OCI-LY1 (cell line): ENCODE measurements around the gene GAPDHS.

Source experiments
- H2AFZ ChIP-seq: fragments of 200-600 bp; sonication (generic), shearing (Covaris generic); 2 replicates; pipeline ENCODE4 v1.6.0; 2014; ENCODE audit warnings: antibody characterized with exemption, mild to moderate bottlenecking, low read length
- H3F3A ChIP-seq: fragments of 200-600 bp; sonication (generic), shearing (Covaris generic); 2 replicates; pipeline ENCODE4 v1.6.0; 2014; ENCODE audit warnings: mild to moderate bottlenecking, antibody characterized with exemption, low read length, moderate library complexity; ENCODE audit not compliant: insufficient read depth
- H3K27ac ChIP-seq: fragments of 200-600 bp; sonication (generic); 2 replicates; pipeline ENCODE4 v1.5.1; 2014; ENCODE audit warnings: low read length, mixed run types, mild to moderate bottlenecking, low read depth; ENCODE audit not compliant: poor library complexity, severe bottlenecking
- H3K27me3 ChIP-seq: fragments of 200-600 bp; sonication (generic); 2 replicates; pipeline ENCODE4 v1.6.0; 2014; ENCODE audit warnings: antibody characterized with exemption, mild to moderate bottlenecking, low read length, moderate library complexity; ENCODE audit not compliant: insufficient read depth
- H3K36me3 ChIP-seq: fragments of 200-600 bp; sonication (generic); 2 replicates; pipeline ENCODE4 v1.6.1; 2014; ENCODE audit warnings: mild to moderate bottlenecking, antibody characterized with exemption, low read length, moderate library complexity, mixed read lengths; ENCODE audit not compliant: insufficient read depth
- H3K4me1 ChIP-seq: fragments of 200-600 bp; sonication (generic); 2 replicates; pipeline ENCODE4 v1.5.1; 2014; ENCODE audit warnings: mild to moderate bottlenecking, low read length, moderate library complexity; ENCODE audit not compliant: insufficient read depth, severe bottlenecking
- H3K4me2 ChIP-seq: fragments of 200-600 bp; sonication (generic), shearing (Covaris generic); 2 replicates; pipeline ENCODE4 v1.6.1; 2014; ENCODE audit warnings: low read length
- H3K4me3 ChIP-seq: fragments of 200-600 bp; sonication (generic); 2 replicates; pipeline ENCODE4 v1.5.1; 2014; ENCODE audit warnings: low read length, low read depth, mild to moderate bottlenecking, mixed read lengths; ENCODE audit not compliant: poor library complexity, severe bottlenecking
- H3K79me2 ChIP-seq: fragments of 200-600 bp; shearing (Covaris generic); 2 replicates; pipeline ENCODE4 v1.6.1; 2016; ENCODE audit warnings: mixed run types, low read length, mixed read lengths; ENCODE audit not compliant: insufficient read depth
- H3K9ac ChIP-seq: fragments of 200-600 bp; sonication (generic), shearing (Covaris generic); 2 replicates; pipeline ENCODE4 v1.6.1; 2014; ENCODE audit warnings: mild to moderate bottlenecking, low read length, mixed read lengths
- H3K9me2 ChIP-seq: fragments of 200-600 bp; sonication (generic), shearing (Covaris generic); 2 replicates; pipeline ENCODE4 v1.6.1; 2014; ENCODE audit warnings: low read depth, mild to moderate bottlenecking, low read length, mixed read lengths
- H3K9me3 ChIP-seq: fragments of 200-600 bp; shearing (Covaris generic); 2 replicates; pipeline ENCODE4 v1.6.1; 2014; ENCODE audit warnings: low read length, mixed read lengths
- H4K20me1 ChIP-seq: fragments of 200-600 bp; sonication (generic), shearing (Covaris generic); 2 replicates; pipeline ENCODE4 v1.6.0; 2016; ENCODE audit warnings: mild to moderate bottlenecking, low read length; ENCODE audit not compliant: insufficient read depth
- EZH2 ChIP-seq: fragments of 200-600 bp; sonication (generic), shearing (Covaris generic); IDR thresholded peaks from 2 replicates; pipeline ENCODE4 v1.8.0; 2017; ENCODE audit warnings: borderline replicate concordance, mixed run types, mild to moderate bottlenecking, antibody characterized with exemption, low read length, moderate library complexity, mixed read lengths
- TF ChIP-seq, protein P1 (sequence below): fragments of 200-600 bp; sonication (generic), shearing (Covaris generic); IDR thresholded peaks from 2 replicates; pipeline ENCODE4 v1.5.1; 2017; ENCODE audit warnings: mild to moderate bottlenecking, antibody characterized with exemption, low read length, moderate library complexity, mixed read lengths

Gene GAPDHS

DNA sequence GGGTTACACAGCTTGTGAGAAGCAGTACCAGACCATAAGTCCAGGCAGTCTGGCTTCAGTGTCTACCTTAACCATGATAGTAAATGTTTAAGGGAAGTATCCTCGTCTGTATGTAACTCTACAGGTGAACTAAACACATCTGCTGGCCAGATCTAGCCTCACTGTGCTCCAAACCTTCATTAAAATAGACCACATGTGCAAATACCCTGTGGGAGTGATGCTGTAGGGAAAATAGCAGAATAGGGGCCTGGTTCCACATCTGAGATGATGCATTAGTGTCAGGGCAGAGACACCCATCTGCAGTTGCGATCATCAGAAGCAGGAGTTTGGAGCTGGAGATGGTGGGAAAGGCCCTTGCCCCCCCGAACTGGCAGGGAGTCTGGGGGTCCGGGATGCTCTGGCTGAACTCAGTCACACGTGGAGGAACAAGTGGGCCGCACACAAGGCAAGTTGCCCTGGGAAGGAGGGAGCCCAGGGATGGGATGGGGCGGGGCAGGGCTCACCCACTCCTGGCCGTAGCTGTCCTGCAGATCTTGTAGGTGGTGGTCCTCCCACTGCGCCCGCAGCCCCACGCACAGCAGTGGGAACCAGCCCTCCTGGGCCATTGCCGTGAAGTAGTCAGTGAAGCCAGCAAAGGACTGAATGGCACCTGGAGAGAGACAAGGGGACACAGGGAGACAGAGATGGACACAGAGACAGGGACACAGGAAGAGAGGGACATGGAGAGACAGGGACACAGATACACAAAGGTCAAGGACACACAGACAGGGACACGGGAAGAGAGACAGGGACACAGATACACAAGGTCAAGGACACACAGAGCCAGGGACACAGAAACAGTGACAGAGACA lies 19.5 kb downstream of the GAPDHS start:
- TF ChIP-seq EZH2: no peak
- TF ChIP-seq, protein P1, sequence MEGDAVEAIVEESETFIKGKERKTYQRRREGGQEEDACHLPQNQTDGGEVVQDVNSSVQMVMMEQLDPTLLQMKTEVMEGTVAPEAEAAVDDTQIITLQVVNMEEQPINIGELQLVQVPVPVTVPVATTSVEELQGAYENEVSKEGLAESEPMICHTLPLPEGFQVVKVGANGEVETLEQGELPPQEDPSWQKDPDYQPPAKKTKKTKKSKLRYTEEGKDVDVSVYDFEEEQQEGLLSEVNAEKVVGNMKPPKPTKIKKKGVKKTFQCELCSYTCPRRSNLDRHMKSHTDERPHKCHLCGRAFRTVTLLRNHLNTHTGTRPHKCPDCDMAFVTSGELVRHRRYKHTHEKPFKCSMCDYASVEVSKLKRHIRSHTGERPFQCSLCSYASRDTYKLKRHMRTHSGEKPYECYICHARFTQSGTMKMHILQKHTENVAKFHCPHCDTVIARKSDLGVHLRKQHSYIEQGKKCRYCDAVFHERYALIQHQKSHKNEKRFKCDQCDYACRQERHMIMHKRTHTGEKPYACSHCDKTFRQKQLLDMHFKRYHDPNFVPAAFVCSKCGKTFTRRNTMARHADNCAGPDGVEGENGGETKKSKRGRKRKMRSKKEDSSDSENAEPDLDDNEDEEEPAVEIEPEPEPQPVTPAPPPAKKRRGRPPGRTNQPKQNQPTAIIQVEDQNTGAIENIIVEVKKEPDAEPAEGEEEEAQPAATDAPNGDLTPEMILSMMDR: no peak
- no peaks in the 10 kb centered on the region for H3F3A ChIP-seq
- H3K9me3 ChIP-seq: no peaks in the 10 kb centered on the region

DNA sequence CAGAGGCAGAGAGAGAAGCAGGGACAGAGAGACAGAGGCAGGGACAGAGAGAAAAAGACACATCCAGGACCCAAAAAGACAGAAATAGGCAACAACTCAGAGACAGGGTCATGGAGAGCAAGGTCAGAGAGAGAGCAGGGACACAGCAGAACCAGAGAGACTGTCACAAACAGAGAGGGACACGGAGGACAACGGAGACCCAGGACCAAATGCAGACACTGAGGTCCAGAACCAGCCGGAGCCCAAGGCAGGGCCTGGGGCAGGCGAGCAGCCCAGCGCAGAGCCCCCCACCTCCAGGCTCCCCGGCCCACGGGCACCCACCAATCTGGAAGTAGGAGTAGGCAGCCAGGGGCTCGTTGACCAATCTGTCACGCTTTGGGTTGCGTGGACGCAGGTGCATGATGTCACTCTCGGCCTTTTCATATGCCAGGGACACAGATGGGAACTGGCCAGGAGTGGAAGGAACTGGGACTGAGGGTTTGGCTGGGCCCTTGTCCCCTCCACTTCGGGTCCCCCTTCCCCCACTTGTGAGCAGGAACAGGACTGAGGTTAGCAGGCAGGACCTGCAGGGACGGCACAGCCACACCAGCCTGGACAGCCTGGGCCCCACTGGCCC lies 20.2 kb downstream of the GAPDHS start:
- H3K9me3 ChIP-seq: no peaks in the 10 kb centered on the region
- no peak overlapping the region for H3K4me2 ChIP-seq
- no peak overlapping the region for H3K9ac ChIP-seq
- no peaks in the 10 kb centered on the region for H3K79me2 ChIP-seq
- no peaks in the 10 kb centered on the region; the same call in 1 of the 2 replicates for H3K27me3 ChIP-seq
- TF ChIP-seq, protein P1: no peak
- no peak for TF ChIP-seq EZH2
- no peaks in the 10 kb centered on the region for H4K20me1 ChIP-seq
- no peak overlapping the region for H2AFZ ChIP-seq
- H3K4me3 ChIP-seq: no peak overlapping the region
- H3K36me3 ChIP-seq: no peaks in the 10 kb centered on the region
- no peaks in the 10 kb centered on the region for H3F3A ChIP-seq
- peaks cover 6% of the 10 kb centered on the region for H3K4me1 ChIP-seq
- H3K27ac ChIP-seq: no peak overlapping the region
- no peaks in the 10 kb centered on the region for H3K9me2 ChIP-seq

More for the DNA sequence above, 19.5 kb downstream of the GAPDHS start:
- no peaks in the 10 kb centered on the region for H3K79me2 ChIP-seq
- no peaks in the 10 kb centered on the region for H3K27me3 ChIP-seq
- no peak overlapping the region for H2AFZ ChIP-seq
- no peak overlapping the region for H3K27ac ChIP-seq
- no peaks in the 10 kb centered on the region for H3K4me1 ChIP-seq
- no peaks in the 10 kb centered on the region for H4K20me1 ChIP-seq
- no peak overlapping the region for H3K4me2 ChIP-seq
- H3K9me2 ChIP-seq: no peaks in the 10 kb centered on the region
- no peak overlapping the region for H3K9ac ChIP-seq
- H3K4me3 ChIP-seq: no peak overlapping the region
- H3K36me3 ChIP-seq: no peaks in the 10 kb centered on the region

DNA sequence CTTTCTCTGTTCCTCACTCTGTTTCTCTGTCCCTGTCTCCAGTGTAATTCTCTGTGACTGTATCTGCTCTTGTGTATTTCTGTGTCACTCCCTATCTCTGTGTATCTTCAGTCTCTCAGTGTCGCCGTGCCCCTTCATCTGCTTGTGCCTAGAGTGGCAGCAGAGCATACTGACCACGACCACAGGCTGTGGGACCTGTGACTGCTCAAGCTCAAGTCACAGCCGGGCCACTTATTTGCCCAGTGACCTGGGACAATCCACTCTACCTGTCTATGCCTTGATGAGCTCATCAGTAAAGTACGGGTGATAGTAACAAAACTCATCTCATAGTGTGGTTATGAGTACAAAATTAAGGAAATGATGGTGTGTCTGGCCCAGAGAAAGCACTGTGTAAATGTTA lies 20.8 kb downstream of the GAPDHS start:
- no peak for TF ChIP-seq EZH2
- TF ChIP-seq, protein P1: no peak
- H3K4me2 ChIP-seq: no peak overlapping the region
- H3F3A ChIP-seq: no peaks in the 10 kb centered on the region
- H2AFZ ChIP-seq: no peak overlapping the region
- H3K36me3 ChIP-seq: no peaks in the 10 kb centered on the region
- no peaks in the 10 kb centered on the region for H3K79me2 ChIP-seq
- peaks cover 11% of the 10 kb centered on the region for H3K4me1 ChIP-seq
- H3K9me2 ChIP-seq: no peaks in the 10 kb centered on the region
- no peaks in the 10 kb centered on the region for H4K20me1 ChIP-seq
- H3K9ac ChIP-seq: no peak overlapping the region
- H3K27me3 ChIP-seq: no peaks in the 10 kb centered on the region; the same call in 1 of the 2 replicates
- H3K9me3 ChIP-seq: no peaks in the 10 kb centered on the region
- H3K4me3 ChIP-seq: no peak overlapping the region
- no peak overlapping the region for H3K27ac ChIP-seq
